A673 (cell line): Measurements from ENCODE around the gene URB1. TPM values are rescaled to one million over a fixed set of nuclear protein-coding genes. Genes with fewer than 3 reads are reported as not detected.

Experiments used
- BruUV-seq: library from RNA; stranded (reverse); fragments of 400-500 nt; replicated peaks from 2 replicates; lab custom pipeline; 2021; lab: Mats Ljungman, UMichigan
- CTCF ChIA-PET: fragments of 300-600 bp; sonication (Branson Sonifier 250); formaldehyde crosslinking; loops from one replicate; lab custom pipeline; 2022; ENCODE audit warnings: antibody characterized with exemption; lab: Charles Lee
- POLR2A ChIA-PET: fragments of 300-600 bp; sonication (Branson Sonifier 250); formaldehyde crosslinking; loops from one replicate; lab custom pipeline; 2022; ENCODE audit warnings: antibody characterized with exemption; ENCODE audit not compliant: low non-redundant PET; lab: Charles Lee
- DNase-seq: peaks from one replicate; pipeline ENCODE4 v3.0.0-alpha.2; 2015; ENCODE audit warnings: low spot score
- H3K27ac ChIP-seq: fragments of 200-600 bp; sonication (generic); 2 replicates; pipeline ENCODE4 v1.5.1; 2016; ENCODE audit warnings: mixed run types, low read depth, mild to moderate bottlenecking, mixed read lengths, antibody characterized with exemption, low read length; ENCODE audit not compliant: poor library complexity, severe bottlenecking
- H3K27me3 ChIP-seq: fragments of 200-600 bp; sonication (generic); replicated peaks from 2 replicates; pipeline ENCODE4 v1.6.1; 2017; ENCODE audit warnings: mixed run types, low read depth, mild to moderate bottlenecking, mixed read lengths, antibody characterized with exemption, low read length; ENCODE audit not compliant: insufficient read depth, poor library complexity
- H3K36me3 ChIP-seq: fragments of 200-600 bp; sonication (generic); 2 replicates; pipeline ENCODE4 v1.6.1; 2016; ENCODE audit warnings: mixed run types, mild to moderate bottlenecking, mixed read lengths, antibody characterized with exemption, low read length; ENCODE audit not compliant: insufficient read depth, poor library complexity, severe bottlenecking
- H3K4me1 ChIP-seq: fragments of 200-600 bp; sonication (generic); 2 replicates; pipeline ENCODE4 v1.6.1; 2017; ENCODE audit warnings: mixed run types, mild to moderate bottlenecking, mixed read lengths, antibody characterized with exemption, low read length; ENCODE audit not compliant: insufficient read depth, poor library complexity, severe bottlenecking
- H3K4me3 ChIP-seq: fragments of 200-600 bp; sonication (generic); 2 replicates; pipeline ENCODE4 v1.5.1; 2016; ENCODE audit warnings: low read depth, mixed run types, mild to moderate bottlenecking, mixed read lengths, low read length; ENCODE audit not compliant: poor library complexity, severe bottlenecking
- H3K9me3 ChIP-seq: fragments of 200-600 bp; sonication (generic); 2 replicates; pipeline ENCODE4 v1.6.1; 2016; ENCODE audit warnings: mixed run types, low read depth, mild to moderate bottlenecking, mixed read lengths, antibody characterized with exemption, low read length; ENCODE audit not compliant: poor library complexity, severe bottlenecking
- CTCF ChIP-seq: fragments of 300-800, 200-600 bp; sonication (generic); conservative IDR thresholded peaks from 2 replicates; pipeline ENCODE4 v1.5.1; 2017; ENCODE audit warnings: low read depth, mild to moderate bottlenecking, antibody characterized with exemption, low read length, moderate library complexity, mixed read lengths
- EZH2 ChIP-seq: fragments of 200-600 bp; sonication (generic); IDR thresholded peaks from 2 replicates; pipeline ENCODE4 v1.6.1; 2017; ENCODE audit warnings: borderline replicate concordance, low read depth, mild to moderate bottlenecking, mixed read lengths, antibody characterized with exemption, low read length; ENCODE audit not compliant: poor library complexity, severe bottlenecking
- intact Hi-C: fragments of 100-400 bp; cut with micrococcal nuclease; formaldehyde crosslinking; loops from one replicate; pipeline ENCODE4 v1.10.0; 2022; ENCODE audit not compliant: unreplicated experiment
- total RNA-seq: library from RNA; stranded (reverse); gene quantifications from 2 replicates; pipeline ENCODE4 v1.2.3, GENCODE V29; 2021

Gene URB1
- total RNA-seq, 1 experiment from 2014 or later: 30.5 TPM

- ChIA-PET CTCF (no interaction called here), POLR2A (no interaction called here)
- no peak for DNase-seq
- H3K4me3 ChIP-seq: no peak overlapping the region
- no TSS peak for BruUV-seq
- intact Hi-C loops: no loop called here
- no peak overlapping the region for H3K27ac ChIP-seq
- H3K9me3 ChIP-seq: no peaks in the 10 kb centered on the region
- H3K4me1 ChIP-seq: no peaks in the 10 kb centered on the region
- no peaks in the 10 kb centered on the region for H3K27me3 ChIP-seq
- TF ChIP-seq CTCF (no peak), EZH2 (no peak)
- H3K36me3 ChIP-seq: peaks cover 69% of the 10 kb centered on the region
These were observed 14.8 kb downstream of the URB1 start for GRCh38 chr21:32377991-32378390.

GRCh38 chr21:32377506-32377905, 15.3 kb downstream of the URB1 start:
- peaks cover 69% of the 10 kb centered on the region for H3K36me3 ChIP-seq
- H3K4me1 ChIP-seq: no peaks in the 10 kb centered on the region
- intact Hi-C loops: no loop called here
- H3K9me3 ChIP-seq: no peaks in the 10 kb centered on the region
- POLR2A ChIA-PET: no interaction called here
- CTCF ChIA-PET: no interaction called here
- TF ChIP-seq CTCF: no peak
- no peak for TF ChIP-seq EZH2
- H3K4me3 ChIP-seq: no peak overlapping the region
- DNase-seq: no peak
- H3K27me3 ChIP-seq: no peaks in the 10 kb centered on the region
- no peak overlapping the region for H3K27ac ChIP-seq
- BruUV-seq: no TSS peak

GRCh38 chr21:32372755-32373154, 20.1 kb downstream of the URB1 start:
- TF ChIP-seq CTCF (no peak), EZH2 (no peak)
- Histone ChIP-seq H3K36me3 (peaks cover 69% of the 10 kb centered on the region), H3K27ac (no peak overlapping the region), H3K27me3 (no peaks in the 10 kb centered on the region), H3K4me1 (no peaks in the 10 kb centered on the region), H3K9me3 (no peaks in the 10 kb centered on the region), H3K4me3 (no peak overlapping the region)
- ChIA-PET CTCF (no interaction called here), POLR2A (no interaction called here)
- DNase-seq: no peak
- intact Hi-C loops: no loop called here
- BruUV-seq: no TSS peak
